NCI-H2196 (cell line): ENCODE results near the gene SMAD6.

Experiments
- DNase-seq: peaks from one replicate; lab custom pipeline; 2025; ENCODE audit not compliant: unreplicated experiment; lab: John Stamatoyannopoulos, UW

Gene SMAD6

DNA sequence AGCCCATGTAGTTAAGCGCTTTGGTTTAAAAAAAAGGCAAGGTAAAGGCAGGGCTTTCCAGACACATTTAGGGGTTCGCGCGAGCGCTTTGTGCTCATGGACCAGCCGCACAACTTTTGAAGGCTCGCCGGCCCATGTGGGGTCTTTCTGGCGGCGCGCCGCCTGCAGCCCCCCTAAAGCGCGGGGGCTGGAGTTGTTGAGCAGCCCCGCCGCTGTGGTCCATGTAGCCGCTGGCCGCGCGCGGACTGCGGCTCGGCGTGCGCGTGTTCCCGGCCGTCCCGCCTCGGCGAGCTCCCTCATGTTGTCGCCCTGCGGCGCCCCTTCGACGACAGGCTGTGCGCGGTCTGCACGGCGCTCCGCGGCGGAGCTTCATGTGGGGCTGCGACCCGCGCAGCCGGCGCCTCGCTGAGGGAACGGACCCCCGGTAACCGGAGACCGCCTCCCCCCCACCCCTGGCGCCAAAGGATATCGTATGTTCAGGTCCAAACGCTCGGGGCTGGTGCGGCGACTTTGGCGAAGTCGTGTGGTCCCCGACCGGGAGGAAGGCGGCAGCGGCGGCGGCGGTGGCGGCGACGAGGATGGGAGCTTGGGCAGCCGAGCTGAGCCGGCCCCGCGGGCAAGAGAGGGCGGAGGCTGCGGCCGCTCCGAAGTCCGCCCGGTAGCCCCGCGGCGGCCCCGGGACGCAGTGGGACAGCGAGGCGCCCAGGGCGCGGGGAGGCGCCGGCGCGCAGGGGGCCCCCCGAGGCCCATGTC is 927 bp downstream of the SMAD6 start:
- DNase-seq, result no peak

GRCh38 chr15:66703540-66703941 is 1.5 kb downstream of the SMAD6 start:
- DNase-seq, result no peak

GRCh38 chr15:66704019-66704802 is 2.2 kb downstream of the SMAD6 start:
- DNase-seq, result no peak

DNA sequence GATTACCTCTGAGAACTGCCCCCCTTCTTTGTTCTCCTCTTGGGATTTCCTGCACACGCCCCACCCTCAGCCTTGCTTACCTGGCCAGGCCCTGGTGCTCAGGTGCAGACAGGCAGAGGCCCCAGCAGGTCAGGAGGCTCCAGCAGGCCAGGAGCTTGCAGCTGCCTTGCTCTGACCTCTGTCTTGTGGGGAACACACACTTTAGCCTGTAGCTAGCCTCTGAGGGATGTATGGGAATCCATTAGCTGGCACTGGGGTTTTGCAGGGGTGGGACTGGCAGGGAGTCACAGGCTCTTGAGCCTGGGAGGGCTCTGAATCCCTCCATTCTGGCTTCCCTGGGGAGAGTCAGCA is 2.7 kb downstream of the SMAD6 start:
- no peak for DNase-seq

- no peak for DNase-seq
Observed at GRCh38 chr15:66705277-66706146, 3.5 kb downstream of the SMAD6 start.

DNA sequence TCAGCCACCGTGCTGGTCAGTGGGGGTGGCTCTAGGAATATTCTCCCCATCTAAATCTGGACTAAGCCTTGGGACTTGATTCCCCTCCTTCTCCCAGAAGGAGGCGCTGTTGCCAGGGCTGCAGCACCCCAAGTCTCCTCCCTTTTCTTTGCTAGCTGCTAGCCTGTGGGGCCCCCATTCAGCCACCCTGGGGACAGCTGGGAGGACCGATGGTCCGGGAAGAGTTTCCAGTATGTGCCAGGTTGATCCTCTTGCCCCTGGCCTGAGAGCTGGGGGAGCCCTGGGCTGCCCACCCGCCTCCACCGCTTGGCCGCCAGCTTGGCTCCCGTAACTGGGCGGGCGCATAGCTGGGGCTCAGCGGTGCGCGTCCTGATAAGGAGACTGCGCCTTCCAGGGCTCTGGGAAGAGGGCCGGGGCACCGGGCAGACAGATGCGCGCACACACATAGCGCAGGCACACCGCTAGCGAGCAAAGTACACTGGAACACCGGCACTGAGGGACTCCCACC is 4.2 kb downstream of the SMAD6 start:
- no peak for DNase-seq

- no peak for DNase-seq
Observed at GRCh38 chr15:66706840-66707239, 4.8 kb downstream of the SMAD6 start.

DNA sequence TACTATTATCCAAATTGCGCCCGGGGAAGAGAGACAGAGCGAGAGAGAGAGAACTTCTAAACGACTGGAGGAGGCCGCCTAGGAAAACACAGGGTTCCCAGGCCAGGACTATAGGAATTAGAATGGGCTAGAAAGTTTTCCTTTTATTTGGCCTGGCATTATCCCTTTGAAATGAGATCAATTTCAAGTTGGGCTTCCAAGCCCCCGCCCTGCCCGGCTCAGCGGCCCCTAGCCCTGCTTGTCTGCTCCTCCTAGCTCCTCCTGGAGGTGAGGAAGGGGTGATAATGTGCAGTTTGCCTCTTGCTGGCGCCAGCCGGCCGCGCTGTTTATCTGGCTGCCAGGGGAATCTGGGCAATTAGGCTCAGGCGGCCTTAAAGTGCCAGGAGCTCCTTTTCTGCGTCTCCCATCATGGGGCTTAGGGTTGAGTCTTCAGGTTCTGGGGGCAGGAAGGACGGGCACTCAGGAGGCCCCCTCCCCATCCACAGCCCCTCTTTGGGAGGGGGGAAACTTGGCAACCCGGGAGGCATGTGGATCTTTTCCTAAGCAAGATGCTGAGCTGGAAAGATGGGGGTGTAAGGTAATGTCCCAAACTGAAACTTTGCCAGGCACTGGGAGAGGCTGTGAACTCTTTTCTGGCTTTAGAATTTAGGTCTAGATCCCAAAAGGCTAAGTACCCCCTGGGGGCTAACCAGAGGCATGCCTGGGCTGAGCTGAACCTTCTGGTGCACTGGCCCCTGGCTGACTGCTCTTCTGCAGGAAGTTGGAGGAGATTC is 5.5 kb downstream of the SMAD6 start:
- DNase-seq, result no peak

DNA sequence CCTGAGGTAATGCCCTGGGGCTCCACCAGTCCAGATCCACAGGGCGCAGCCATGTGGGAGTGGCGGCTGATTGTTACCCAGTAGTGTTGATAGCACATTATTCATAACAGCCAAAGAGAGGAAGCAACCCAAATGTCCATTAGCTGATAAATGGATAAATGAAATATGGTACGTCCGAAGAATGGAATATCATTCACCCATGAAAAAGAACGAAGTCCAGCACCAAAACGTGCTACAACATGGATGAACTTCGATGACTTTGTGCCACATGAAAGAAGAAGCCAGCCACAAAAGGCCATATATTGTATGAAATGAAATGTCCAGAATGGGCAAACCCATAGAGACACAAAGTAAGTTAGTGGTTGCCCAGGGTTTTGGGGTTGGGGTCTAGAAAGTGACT is 6.4 kb downstream of the SMAD6 start:
- DNase-seq, result no peak

GRCh38 chr15:66709884-66710283 is 7.8 kb downstream of the SMAD6 start:
- no peak for DNase-seq

GRCh38 chr15:66711260-66711659 is 9.2 kb downstream of the SMAD6 start:
- DNase-seq, result no peak

DNA sequence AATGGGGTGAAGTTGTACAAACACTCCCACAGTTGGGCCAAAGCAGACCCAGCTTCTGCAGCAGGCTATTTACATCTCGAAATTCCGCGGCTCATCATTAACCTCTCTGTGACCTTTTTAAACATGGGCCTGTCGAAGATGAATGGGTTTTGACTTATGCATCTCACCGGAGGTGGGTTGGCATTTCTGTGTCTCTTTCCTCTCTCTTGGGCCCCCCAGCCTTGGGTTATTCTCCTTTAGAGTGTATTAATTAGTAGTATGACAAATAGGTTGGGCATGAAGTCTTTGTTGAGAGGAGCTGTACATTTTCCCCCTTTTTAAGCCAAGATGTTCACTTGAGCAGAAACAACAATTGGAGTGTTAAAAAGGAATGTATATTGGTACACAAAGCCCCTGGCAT is 9.8 kb downstream of the SMAD6 start:
- no peak for DNase-seq

- DNase-seq, result no peak
Observed at GRCh38 chr15:66713843-66714508, 11.9 kb downstream of the SMAD6 start.

DNA sequence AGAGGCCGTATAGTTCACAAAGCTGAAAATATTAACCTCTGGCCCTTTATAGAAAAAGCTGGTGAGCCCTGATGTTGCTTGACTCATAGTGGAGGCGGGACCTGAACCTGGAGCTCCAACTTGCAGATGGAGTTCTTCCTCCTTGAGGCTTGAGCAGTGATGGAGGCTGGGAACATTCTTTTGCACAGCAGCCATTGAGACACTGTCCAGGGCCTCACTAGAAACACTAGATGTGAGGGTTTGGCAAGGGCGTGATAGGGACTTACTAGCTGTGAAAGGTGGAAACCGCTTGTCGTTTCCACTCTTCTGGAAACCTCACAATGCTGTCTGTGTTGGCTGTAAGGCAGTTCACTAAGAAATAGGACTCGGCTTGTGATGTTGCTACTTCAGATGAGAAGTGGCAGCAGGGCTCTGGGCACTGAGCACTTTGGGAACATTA is 12.5 kb downstream of the SMAD6 start:
- no peak for DNase-seq

DNA sequence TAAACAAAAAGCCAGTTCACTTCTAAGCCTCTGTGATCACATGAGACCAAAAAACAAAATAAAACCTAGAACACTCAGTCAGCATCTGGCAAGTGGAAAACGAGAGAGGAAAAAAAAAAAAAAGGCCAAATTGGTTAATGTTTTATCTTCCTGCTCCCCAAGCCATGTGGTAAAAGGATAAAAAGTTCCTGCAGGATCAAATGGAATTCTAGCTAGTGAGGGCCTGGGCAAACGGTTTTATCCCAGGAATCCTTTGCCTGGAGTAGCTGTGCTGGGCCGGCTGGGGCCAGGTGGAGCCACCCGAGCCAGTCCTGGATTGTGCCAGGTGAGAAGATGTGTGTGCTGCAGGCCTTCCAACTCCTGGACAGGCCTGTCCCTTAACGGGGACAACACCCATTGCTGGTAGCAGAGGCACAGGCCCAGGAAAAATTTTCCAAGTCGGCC is 13.2 kb downstream of the SMAD6 start:
- DNase-seq, result no peak

DNA sequence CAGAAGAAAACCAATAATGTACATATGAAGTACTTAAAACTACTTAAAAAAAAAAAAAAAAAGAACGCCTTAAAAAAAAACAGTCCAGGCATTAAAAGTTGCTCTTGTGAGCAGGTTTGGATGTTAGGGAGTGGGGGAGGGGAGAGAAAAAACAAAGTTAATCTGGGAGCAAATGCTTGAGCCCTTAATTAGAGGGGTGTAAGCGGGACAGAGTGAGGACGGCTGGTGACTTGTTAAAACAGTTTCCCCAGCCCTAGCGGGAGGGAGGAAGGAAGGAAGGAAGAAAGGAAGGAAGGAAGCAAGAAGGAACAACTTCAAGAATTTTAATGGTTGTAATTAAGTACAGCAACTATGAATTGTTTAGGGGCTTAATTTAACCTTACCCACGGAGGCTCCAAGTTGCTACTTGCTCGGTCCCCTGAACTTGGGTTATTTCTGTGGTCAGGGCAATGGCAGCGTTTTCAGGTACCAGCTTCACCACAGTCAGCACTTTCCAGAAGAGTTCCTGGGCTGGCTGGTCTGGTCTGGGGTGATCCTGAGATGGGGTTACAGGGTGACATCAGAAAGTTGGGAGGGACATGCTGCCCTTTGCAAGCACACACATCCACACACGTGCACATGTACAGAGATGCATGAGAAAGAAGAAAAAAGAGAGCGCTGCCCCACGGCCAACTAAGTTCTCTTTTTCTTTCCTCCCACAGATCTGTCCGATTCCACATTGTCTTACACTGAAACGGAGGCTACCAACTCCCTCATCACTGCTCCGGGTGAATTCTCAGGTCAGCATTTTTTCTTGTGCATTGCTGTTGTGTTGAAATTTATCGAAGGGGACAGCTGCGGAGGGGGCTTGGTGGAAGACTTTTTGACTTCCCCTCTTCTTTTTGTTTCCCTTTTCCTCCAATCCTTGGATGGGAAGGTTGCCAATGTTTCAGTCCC is 14.0 kb downstream of the SMAD6 start:
- DNase-seq, result no peak

DNA sequence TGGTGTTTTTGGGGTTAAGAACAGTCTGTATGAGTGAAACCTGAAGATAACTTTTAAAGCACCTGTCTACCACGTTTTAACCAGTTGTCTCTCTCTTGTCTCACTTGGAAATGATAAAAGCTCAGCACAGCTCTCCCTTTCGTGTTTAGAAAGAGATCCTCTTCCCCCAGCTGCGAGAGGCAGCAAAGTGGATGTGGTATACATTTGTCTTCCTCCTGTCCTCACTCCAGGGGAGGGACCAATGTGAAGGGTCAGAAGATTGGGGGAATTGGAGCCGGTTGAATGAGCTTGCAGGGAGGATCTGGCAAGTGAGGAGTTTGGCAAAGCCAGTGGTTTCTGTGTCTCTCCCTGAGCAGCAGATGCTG is 14.6 kb downstream of the SMAD6 start:
- no peak for DNase-seq

DNA sequence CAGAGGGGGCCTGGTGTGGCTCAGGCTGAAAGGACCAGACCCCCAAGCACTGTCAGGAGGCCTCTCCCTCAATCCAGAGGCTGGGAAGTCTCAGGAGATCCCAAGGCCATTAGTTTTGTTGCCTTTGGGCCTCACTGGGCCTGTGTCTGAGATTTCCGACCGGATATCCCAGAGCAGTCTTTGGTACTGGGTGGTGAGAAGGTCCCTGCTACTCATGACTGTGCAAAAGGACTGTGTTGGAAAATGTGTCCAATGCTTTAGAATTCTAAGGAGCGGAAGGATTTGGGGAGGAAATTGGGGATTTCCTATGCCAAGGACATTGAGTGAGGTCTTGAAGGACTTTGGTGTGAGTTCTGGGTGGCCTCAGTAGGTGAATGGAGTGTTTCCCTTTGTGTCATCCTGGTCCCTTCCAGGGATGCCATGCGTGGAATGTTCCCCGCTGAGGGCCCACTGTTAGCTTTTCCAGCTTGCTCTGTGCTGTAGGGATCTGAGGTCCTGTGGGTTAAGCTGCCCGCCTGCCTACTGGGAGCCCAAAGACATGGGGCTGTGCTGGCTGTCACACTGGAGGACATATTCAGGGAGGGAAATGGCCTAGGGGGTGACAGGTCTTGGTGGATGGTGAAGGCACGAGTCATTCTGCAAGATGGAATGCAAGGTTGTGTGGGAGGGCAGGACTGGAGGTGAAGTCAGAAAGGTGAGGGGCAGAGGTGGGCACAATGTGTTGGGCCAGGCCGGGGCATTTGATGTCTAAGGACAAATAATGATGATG is 16.4 kb downstream of the SMAD6 start:
- DNase-seq, result no peak
